Measurements from ENCODE around the gene FANCM.

FANCM gene, protein sequence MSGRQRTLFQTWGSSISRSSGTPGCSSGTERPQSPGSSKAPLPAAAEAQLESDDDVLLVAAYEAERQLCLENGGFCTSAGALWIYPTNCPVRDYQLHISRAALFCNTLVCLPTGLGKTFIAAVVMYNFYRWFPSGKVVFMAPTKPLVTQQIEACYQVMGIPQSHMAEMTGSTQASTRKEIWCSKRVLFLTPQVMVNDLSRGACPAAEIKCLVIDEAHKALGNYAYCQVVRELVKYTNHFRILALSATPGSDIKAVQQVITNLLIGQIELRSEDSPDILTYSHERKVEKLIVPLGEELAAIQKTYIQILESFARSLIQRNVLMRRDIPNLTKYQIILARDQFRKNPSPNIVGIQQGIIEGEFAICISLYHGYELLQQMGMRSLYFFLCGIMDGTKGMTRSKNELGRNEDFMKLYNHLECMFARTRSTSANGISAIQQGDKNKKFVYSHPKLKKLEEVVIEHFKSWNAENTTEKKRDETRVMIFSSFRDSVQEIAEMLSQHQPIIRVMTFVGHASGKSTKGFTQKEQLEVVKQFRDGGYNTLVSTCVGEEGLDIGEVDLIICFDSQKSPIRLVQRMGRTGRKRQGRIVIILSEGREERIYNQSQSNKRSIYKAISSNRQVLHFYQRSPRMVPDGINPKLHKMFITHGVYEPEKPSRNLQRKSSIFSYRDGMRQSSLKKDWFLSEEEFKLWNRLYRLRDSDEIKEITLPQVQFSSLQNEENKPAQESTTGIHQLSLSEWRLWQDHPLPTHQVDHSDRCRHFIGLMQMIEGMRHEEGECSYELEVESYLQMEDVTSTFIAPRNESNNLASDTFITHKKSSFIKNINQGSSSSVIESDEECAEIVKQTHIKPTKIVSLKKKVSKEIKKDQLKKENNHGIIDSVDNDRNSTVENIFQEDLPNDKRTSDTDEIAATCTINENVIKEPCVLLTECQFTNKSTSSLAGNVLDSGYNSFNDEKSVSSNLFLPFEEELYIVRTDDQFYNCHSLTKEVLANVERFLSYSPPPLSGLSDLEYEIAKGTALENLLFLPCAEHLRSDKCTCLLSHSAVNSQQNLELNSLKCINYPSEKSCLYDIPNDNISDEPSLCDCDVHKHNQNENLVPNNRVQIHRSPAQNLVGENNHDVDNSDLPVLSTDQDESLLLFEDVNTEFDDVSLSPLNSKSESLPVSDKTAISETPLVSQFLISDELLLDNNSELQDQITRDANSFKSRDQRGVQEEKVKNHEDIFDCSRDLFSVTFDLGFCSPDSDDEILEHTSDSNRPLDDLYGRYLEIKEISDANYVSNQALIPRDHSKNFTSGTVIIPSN (N-terminal part only)

DNA sequence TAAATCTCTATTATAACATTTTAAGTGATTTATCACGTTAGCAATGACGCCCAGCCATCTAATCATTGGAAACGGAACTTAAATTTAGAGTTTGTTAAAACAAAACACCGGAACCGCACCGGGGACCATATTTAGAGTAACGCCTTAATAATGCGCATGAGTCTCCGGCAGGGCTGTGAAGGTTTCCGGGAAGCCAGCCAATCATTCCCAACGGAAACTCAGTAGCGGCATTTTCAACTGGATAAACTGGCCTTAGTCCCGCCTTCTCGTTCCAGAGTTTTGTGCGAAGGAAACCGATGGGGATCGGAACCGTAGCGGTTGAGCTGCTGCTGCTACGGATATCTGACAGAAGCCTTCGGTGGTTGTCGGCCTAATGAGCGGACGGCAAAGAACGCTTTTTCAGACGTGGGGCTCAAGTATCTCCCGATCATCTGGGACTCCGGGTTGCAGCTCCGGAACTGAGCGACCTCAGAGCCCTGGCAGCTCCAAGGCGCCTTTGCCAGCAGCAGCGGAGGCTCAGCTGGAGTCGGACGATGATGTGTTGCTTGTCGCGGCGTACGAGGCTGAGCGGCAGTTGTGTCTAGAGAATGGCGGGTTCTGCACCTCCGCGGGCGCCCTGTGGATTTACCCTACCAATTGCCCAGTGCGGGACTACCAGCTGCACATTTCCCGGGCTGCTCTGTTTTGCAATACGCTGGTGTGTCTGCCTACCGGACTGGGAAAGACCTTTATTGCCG is at the start of gene FANCM:
TSS of gene FANCM (plus strand) at position 272 of the 737 bp plus-strand sequence. CDS start at position 374, 102 bp downstream.
- DNase-seq: peak; percentile 98

DNA sequence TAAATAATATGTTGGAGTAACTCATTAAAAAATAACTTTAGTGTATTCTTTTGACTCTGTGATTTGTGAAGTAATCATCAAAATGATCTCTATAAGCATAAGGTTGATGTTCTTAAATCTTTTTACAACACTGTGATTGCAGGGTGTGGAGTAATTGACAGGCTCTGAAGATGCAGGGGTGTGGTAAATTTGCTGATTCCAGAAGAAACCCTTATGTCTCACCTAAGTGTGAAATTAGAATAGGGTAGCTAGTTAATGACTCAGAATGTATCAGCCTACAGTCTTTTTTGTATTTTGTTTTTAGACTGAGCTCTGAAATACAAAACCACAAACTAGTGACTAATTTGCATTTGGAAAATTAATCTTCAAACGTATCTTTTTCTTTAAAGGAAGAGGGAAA is 45.9 kb upstream of the FANCM start:
- DNase-seq: peak; percentile 53

DNA sequence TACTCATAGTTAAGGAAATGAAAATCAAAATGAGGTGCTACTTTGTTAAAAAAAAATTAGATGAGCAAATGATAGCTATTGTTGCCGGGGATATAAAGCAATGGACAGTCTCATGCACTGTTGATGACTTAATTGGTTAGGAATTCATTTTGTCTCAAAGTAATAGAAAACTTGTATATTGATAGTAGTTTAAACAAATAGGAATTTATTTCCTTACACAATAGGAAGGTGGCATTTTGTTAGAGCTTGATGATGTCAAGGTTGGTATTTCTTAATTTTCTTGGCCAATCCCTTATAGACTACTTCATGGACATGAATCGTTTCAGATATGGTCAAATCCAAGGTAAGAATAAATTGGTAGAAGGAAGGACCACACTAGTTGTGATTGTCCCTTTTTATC is 44.0 kb upstream of the FANCM start:
- peak; percentile 37 for DNase-seq

DNA sequence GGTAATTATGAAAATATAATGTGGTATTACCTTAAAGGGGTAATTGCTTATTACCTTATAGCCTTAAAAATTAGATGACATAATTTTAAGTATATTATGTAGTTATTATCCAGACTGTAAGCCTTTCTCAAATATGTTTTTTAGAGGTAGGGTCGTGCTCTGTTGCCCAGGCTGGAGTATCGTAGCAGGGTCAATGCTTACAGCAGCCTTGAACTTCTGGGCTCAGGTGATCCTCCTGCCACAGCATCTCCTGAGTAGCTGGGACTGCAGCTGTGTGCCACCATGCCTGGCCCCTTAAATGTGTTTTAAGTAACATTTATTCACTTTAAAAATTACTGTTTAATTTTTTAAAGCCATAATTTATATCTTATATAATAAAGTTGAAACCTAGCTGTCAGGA is 41.5 kb upstream of the FANCM start:
- no peak for DNase-seq

DNA sequence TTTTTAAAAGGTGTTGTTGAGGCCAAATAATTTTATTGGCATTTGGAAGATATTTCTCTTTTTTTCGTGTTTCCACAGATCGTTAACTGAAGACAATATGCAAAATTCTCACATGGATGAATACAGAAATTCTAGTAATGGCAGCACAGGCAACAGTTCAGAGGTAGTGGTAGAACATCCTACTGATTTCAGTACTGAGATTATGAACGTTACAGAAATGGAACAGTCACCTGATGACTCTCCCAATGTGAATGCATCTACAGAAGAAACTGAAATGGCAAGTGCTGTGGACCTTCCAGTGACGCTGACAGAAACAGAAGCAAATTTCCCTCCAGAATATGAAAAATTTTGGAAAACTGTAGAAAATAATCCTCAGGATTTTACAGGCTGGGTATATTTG is 40.6 kb upstream of the FANCM start:
- DNase-seq: no peak

DNA sequence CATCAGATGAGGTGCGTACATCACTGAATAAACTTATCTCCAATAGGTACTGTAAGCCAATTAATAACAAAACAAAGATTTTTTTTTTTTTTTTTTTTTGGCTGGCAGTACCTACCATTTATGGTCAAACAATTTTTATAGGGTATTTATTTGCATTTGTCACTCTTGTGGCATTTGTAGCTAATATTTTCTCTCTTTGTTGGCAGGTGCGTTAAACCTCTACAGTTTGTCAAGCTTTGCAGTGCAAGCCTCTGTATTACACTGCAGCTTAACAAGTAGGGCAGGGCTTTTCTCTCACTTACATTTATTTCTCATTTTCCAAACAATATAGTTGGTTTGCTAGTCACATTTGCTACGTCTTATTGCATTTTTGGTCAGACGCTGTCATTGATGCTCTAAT is 39.5 kb upstream of the FANCM start:
- DNase-seq: no peak

DNA sequence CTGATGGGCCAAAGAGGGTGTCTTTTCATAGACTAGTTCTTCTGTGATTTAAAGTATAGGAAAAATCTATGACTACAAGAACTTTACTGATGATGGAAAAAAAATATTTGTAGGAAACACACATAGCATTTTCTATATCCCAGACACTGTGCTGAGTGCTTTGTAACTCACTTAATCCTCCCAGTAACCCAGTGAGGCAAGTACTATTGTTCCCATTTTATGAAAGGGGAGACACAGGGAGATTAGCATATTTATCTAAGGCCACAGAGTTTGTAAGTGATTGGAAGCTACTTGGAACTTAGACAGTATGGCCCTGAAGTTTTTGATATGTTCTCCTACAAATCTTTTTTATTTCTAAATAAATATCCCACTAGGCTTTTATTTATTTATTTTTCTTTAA is 31.9 kb upstream of the FANCM start:
- no peak for DNase-seq

DNA sequence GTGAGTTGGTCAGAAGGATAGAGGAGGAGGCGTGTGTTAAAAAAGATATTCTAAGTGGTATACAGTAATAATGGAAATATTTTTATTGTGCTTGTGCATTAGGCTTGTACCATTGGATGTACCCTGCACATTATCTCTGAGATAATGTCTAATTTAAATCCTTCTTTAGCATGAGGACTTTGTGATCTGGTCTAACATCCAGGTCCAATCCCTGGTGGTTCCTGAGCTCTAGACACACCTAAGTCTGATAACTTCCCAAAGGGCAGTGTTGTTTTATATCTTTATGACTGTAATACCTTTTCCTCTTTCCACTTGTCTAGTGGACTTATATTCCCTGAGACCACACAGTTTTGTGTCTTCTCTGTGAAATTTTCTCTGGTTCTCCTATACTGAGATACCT is 31.2 kb upstream of the FANCM start:
- no peak for DNase-seq

DNA sequence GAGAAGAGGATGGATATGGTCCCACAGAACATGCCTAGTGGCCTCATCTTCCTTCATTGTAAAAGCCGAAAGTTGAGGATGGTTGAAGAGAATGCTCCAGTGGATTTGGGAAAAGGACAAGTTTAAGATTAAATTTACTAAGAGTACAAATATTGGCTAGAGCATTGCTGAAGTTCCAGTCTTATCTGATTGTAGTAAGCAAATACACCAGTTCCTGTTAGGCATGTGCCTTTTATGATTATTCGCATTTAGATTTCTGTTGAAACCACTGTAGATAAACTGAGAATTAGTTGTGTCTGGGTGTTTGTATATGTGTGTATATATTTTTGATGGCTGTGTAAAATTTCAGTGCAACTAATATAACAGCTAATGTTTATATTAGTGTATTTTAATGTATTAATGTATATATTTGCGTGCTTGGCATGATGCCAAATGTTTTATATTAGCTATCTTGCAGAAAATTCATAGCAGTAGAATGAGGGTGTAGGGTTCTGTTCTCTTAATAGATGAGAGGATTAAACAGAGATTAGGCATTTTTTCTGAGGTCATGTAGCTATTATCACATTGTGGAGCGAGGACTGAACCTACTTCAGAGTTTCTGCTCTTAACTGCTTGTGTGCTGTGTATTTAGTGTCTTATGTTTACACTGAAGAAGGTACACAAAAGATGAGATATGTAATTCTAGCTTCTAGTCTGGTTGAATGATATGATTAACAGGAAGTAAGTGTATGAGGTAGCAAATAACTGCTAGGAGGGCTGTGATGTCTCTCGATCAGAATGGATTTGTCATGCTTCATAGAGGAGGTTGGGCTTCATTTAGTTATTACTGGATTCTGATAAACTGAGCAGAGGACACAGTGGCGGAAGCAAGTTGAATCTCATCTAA is 22.6 kb upstream of the FANCM start:
- DNase-seq: no peak

DNA sequence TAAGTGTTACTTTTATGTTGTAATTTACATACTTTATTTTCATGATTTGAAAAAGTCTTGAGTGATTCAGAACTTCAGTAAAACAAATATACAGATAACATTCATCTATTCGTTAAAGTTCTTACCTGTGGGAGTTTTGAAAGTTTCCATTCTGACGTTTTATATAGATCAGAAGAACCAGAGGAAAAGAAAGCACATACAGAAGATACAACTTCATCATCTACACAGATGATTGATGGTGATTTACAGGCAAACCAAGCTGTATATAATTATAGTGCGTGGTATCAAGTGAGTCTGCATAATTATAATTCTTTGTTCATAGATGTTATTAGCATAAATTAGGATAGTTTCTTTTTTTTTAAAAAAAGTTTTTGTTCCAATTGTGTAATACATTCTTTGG is 21.4 kb upstream of the FANCM start:
- no peak for DNase-seq

DNA sequence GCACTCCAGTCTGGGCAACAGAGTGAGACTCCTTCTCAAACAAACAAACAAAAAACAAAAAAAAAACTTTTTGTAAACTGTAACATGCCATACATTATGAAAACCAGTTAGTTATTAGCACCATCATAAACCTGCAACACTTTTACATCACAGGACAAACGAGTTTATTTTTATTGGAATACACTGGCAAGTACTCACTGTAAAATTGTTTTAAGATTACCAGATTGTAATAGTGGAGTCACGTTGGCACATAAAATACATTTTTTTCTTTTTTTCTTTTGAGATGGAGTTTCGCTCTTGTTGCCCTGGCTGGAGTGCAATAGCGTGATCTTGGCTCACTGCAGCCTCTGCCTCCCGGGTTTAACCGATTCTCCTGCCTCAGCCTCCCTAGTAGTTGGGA is 17.1 kb upstream of the FANCM start:
- DNase-seq: no peak

DNA sequence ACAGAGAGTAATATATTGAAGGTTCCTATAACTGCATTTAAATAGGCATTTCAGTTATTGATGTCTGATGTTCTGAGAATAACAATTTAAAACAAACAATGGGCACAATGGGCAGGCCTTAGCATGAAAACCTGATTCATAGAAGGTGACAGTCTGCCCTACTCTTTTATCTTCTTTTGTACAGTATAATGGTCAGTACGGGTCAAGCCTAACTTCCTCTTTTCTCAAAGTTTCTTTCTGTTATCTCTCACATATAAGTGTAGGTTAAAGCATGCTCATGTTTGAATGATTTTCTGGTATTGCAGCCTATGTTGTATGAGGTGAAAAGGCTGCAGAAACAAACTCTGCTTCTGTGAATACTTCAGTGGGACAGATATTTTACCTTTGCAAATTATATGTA is 15.6 kb upstream of the FANCM start:
- no peak for DNase-seq

DNA sequence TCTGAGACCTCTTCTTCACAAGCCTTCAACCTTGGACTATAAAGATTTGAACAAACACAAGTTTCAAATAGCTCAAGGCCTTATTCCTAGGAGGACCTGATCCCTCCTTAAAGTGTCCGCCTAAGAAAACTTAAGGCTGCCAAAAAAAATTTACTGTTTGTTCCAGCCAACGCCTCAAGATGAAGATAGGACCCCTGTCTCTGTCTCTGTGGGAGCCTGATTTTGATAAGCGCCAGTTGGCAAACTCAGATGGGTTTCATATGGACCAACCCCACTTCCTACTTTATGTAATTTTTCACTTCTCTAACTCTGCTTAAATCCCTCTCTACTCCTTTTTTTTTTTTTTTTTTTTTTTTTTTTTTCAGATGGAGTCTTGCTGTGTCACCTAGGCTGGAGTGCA is 12.5 kb upstream of the FANCM start:
- no peak for DNase-seq

DNA sequence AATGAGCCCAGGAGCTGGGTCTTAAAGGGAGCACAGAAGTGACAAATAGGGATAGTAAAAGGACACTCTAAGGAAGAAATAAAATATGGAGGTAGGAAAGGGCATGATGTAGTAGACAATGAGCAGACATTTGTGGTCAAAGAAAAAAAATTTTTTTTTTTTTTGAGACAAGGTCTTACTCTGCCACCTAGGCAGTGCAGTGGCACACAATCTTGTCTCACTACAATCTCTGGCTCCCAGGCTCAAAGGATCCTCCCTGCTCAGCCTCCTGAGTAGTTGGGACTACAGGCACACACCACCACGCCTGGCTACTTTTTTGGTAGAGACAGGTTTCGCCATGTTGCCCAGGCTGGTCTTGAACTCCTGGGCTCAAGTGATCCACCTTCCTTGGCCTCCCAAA is 10.0 kb upstream of the FANCM start:
- no peak for DNase-seq

DNA sequence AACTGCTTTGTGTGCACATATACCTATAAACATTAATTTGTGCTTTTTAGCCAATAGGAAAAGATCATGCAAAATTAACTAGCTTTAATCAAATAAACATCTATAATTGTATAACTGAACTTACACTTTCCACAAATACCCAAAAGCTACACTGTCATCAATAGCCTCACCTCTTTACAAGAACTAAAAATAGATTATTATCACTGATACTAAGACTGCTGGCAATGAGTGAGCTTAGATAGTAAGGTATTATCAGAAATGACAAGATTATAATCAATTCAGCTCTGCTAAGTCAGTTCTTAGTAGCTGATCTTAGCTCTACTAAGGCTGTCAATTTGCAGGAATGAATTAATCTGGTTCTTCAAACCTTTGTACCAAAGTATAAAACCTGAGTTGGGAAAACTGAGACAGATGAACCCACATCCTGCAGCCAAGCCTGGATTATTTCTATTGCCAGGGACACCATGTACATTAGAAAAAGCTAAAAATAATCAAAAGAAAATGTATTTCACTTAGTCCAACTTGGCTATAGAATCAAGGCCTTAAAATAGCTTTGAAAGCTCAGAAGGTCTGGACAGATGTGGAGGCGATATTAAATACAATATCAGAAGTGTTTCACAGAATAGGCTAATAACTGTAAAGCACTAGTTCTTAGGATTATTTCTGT is 6.6 kb upstream of the FANCM start:
- no peak for DNase-seq

DNA sequence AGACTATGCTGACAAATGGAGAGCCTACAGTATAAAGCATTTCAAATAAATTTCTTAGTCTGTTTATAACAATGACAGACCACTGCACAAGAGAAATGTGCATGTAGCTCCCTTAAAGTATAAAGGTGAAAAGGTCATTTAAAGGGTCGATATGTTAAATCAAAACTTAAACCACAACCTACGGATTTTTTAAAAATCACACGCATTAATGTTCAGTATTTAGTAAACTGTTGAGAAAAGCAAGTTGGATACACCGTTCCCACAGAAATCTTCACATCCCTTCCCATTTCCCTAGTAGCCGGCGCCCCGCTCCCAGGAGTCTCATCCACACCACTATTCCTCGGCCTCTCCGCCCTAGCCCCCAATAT is 2.1 kb upstream of the FANCM start:
- no peak for DNase-seq

DNA sequence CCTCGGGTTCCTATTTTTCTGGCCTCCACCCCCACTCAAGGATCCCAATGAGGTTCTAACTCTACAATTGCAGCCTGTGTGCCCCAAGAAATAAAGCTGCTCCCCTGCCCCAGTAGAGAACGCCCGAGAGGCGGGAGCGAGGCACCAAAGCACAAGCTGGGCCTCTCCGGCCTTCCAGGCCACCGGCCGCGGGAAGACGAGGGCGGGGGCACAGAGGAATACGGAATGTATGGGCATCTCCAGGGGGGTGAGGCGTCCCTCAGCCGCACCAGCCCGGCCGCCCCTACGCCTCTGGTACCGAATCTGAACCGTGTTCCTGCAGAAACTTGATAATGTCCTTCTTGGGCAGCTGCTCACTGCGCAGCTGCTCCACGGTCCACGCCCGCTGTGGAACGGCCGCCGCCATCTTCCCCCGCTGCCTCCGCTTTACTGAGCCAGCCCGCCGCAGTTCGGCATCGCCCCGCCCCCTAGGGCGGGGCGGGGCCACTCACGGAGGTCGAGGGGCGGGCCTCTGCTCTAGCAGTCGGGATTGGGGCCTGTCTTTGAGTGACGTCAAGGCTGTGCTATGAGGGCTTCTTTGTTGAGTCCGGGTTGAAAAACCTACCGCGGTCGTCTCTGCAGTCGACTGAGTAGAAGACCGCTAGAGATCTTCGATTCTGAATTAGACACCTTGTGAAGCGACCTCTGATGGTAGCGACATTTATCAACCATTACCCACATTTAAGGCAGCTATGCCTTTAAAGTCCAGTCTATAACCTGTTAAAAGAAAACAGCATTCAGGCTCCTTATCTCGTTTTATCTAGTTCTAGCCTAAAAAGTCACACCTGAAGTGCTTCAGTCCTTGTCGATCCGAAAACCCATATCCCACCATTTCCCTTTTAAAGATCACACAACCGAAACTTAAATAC is 1.4 kb upstream of the FANCM start, which contains the start of gene FKBP3:
TSS of gene FKBP3 (minus strand) at position 431 of the 908 bp plus-strand sequence. CDS start at position 406, 25 bp downstream.
- peak; percentile 99 for DNase-seq

DNA sequence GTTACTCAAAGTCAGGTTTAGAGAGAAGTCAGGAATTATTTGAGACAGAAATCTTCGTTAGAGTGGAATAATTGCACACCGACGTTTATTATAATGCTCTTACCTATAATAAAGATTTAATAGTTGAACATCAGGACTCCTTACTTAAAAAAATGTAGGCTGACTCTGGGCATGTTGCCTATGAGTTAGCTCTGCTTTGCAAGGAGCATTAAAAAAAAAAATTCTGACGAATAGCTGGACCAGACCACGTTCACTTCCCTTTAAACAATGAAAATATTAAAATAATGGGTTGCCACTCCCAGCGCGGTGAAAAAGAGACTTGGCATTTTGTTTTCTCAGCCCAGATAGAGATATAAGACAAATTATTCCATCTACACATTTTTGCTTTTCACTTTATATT is 574 bp upstream of the FANCM start:
- peak; percentile 19 for DNase-seq

DNA sequence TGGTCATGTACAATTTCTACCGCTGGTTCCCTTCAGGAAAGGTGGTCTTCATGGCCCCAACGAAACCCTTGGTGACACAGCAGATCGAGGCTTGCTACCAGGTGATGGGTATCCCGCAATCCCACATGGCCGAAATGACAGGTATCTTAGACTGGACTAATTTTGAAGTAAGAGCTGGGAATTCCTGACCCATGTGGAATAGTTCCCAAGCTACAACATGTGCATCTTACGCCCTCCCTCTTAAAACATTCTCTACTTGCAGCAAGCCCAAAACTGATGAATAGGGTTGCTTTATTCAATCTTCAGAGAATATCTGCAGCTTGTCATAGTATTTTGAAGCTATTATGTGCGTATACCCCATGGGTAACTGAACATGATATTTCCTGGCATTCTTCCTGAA is 669 bp downstream of the FANCM start:
- DNase-seq: no peak

Data from fibroblast of skin of right biceps (primary cell).